BJ (cell line): ENCODE results near the gene TOM1L1. TPM values are rescaled to one million over a fixed set of nuclear protein-coding genes. Genes with fewer than 3 reads are reported as not detected.
A peak's percentile ranks its signal among the peaks of the same experiment; 100 is the strongest.

Experiments used
- CTCF ChIA-PET: fragments of 350-600 bp; formaldehyde crosslinking; extraction: SDS; loops from one replicate; lab custom pipeline; 2021; ENCODE audit warnings: antibody characterized with exemption, inconsistent platforms; lab: Yijun Ruan, JAX
- POLR2A ChIA-PET: fragments of 300-600 bp; sonication (Branson Sonifier 250); formaldehyde crosslinking; extraction: SDS; loops from one replicate; lab custom pipeline; 2021; ENCODE audit warnings: antibody characterized with exemption; lab: Charles Lee
- DNase-seq: peaks from one replicate; pipeline ENCODE4 v3.0.0-alpha.2; 2011; ENCODE audit warnings: low read depth
- H3K27me3 ChIP-seq: 2 replicates; pipeline ENCODE4 v1.6.0; 2011; ENCODE audit warnings: low read length; ENCODE audit not compliant: control insufficient read depth, insufficient read depth
- H3K36me3 ChIP-seq: 2 replicates; pipeline ENCODE4 v1.5.1; 2011; ENCODE audit warnings: low read length; ENCODE audit not compliant: control insufficient read depth, insufficient read depth
- H3K4me3 ChIP-seq: 2 replicates; pipeline ENCODE4 v1.5.1; 2011; ENCODE audit warnings: low read depth, mild to moderate bottlenecking, control low read depth, low read length
- CTCF ChIP-seq: IDR thresholded peaks from 2 replicates; pipeline ENCODE4 v1.5.1; 2011; ENCODE audit warnings: low read depth, mild to moderate bottlenecking, control low read depth, inconsistent platforms, low read length, moderate library complexity; ENCODE audit not compliant: insufficient read depth
- polyA plus RNA-seq: library from polyadenylated mRNA; depleted of rRNA; stranded (reverse); fragments of >200 nt; gene quantifications from 2 replicates; pipeline ENCODE4 v1.2.3, GENCODE V29; 2011

Gene TOM1L1
- polyA plus RNA-seq, 1 experiment, result 31.2 TPM

DNA sequence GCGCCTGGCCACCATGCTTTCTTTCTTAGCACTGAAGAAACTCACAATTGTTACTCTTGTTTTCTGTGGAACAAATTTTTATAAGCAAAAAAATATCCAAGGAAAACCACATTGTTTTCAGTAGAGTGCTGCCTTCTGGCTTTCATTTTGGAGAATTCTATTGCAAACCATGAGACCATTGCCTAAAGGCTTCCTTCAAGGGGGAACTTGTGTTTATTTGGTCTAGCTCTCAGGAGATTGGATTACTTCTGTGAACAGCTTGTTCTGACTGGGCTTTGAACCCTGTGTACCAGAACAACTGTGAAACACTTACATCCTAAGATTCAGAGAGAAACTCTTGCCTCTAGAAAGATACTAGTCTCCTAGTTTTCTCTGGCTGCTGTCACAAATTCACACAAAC lies 32.1 kb downstream of the TOM1L1 start:
- H3K27me3 ChIP-seq, result no peaks in the 10 kb centered on the region
- no peak overlapping the region for H3K4me3 ChIP-seq
- peaks cover 3% of the 10 kb centered on the region for H3K36me3 ChIP-seq
- POLR2A ChIA-PET, result no interaction called here
- peak; percentile 14 for DNase-seq
- CTCF ChIA-PET, result no interaction called here
- TF ChIP-seq CTCF, result no peak

DNA sequence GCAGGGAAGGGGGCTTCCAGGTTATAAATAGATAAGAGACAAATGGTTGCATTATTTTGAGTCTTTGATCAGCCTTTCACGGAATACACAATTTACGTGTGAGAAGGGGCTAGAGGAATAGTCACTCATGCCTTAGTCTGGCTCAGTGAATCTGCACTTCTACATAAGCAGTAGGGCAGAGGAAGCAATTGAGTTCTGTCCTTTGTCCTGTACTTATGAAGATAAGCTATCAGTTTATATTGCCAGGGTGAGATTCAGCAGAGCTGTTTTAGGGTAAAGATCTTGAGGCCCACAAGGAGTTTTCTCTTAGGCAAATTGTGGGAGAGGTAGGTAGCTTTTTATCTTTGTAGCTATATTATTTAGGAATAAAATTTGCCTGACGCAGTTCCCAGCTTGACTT lies 33.3 kb downstream of the TOM1L1 start:
- no peak overlapping the region for H3K4me3 ChIP-seq
- POLR2A ChIA-PET, result no interaction called here
- TF ChIP-seq CTCF, result no peak
- no peaks in the 10 kb centered on the region for H3K27me3 ChIP-seq
- no peak for DNase-seq
- H3K36me3 ChIP-seq, result peaks cover 3% of the 10 kb centered on the region
- CTCF ChIA-PET, result no interaction called here

DNA sequence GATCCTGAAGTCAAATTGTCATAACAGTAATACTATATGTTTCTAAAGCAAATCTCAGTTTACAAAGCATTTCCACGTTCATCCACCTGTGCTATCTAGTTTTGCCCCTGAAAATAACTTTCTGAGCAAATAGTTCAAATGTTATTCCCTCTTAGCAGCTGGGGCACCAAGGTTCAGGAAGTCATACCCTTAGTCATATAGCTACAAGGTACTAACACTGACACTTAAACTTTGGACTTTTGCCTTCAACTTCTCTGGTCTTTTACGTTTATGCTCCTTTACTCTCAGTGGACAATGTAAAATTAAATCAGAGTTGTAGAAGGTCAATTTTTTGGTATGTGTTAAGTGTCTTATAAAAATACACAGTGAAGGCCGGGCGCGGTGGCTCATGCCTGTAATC lies 34.8 kb downstream of the TOM1L1 start:
- no peak for TF ChIP-seq CTCF
- Histone ChIP-seq H3K4me3 (no peak overlapping the region), H3K36me3 (peaks cover 8% of the 10 kb centered on the region), H3K27me3 (no peaks in the 10 kb centered on the region)
- ChIA-PET CTCF (interaction anchor here (0.6 kb wide), 2 partner anchors 9 to 807 kb away, joined by 3 to 4 read pairs; no protein-coding TSS in a partner anchor), POLR2A (no interaction called here)
- no peak for DNase-seq

DNA sequence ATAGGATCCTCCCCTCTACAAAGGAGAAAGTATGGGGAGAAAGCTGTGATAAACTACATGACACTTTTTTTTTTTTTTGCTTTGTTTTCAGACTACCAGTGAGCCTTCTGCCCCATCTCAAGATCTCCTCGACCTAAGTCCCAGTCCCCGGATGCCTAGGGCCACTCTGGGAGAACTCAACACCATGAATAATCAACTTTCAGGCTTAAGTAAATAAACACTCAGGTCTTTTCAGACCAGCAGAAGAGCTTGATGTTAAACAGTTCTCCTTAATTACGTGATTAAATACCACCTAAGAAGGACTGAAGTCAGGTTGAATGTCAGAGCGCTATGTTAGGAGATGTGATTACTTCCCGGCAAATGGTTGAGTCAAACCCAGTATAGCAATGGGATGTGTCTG lies 36.4 kb downstream of the TOM1L1 start:
- DNase-seq, result no peak
- ChIA-PET CTCF (no interaction called here), POLR2A (no interaction called here)
- no peaks in the 10 kb centered on the region for H3K27me3 ChIP-seq
- TF ChIP-seq CTCF, result no peak
- H3K36me3 ChIP-seq, result peaks cover 8% of the 10 kb centered on the region
- no peak overlapping the region for H3K4me3 ChIP-seq

DNA sequence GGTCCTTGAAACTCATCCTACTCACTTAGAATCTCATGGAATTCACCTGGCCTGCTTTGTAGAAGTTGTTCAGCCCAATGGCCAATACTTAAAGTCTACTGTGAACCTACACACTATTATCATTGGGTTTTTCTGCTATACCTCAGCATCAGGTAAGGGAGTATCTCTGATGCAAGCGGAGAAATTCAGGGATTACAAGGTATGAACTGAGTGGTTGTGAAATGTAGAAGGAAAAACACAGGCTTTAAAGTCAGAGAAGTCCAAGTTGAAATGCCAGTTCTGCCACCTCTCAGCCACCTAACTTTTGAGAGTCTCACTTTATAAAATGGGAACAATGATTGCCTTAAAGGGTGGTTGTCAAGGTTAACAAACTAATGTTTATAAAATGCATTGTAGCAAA lies 36.8 kb downstream of the TOM1L1 start:
- ChIA-PET CTCF (no interaction called here), POLR2A (no interaction called here)
- TF ChIP-seq CTCF, result no peak
- Histone ChIP-seq H3K4me3 (no peak overlapping the region), H3K27me3 (no peaks in the 10 kb centered on the region), H3K36me3 (peaks cover 8% of the 10 kb centered on the region)
- DNase-seq, result no peak
